ENCODE results near the gene FDCSP.
"Not testable (repeated sequence)": the region's sequence is repeated elsewhere in the genome, so short reads cannot be mapped to it uniquely, and the experiment has no call there.

The FDCSP gene

DNA sequence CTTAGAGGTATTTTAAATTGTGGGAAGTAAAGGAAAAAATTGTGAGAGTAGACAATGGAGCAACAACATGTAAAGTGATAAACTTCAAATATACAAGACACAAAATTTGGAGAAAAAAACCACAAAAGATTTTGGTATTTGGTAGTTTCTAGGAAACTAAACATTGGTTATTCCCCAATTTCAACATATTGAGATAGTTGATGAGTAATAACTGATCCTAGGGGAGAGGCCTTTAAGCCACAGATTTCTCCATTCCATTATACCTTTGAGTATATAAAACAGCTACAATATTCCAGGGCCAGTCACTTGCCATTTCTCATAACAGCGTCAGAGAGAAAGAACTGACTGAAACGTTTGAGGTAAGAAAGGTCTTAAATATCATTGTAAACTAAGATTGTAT, at the start of gene FDCSP:
Gene FDCSP (plus strand): TSS at position 301 of the 400 bp plus-strand sequence. CDS start 5,071 bp downstream, outside the sequence.
- no peak for DNase-seq (ENCODE audit: low spot score)

DNA sequence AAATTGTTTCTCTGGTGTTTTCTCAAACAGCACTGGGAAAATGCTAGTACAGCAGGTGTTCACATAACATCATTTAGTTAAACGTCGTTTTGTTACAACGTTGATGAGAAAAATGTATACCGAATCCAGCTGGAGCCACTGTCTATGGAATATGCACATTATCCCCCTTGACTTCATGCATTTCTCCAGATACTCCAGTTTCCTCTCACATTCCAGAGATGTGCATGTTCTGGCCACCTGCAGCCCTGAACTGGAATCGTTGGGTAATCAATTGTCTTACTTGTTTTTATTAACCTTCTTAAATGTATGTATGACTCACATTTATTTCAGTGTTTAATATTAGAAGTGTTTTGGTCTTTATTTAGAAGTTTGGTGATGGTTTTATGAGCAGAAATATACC, 48.8 kb upstream of the FDCSP start:
- no peak for DNase-seq (ENCODE audit: low spot score)

DNA sequence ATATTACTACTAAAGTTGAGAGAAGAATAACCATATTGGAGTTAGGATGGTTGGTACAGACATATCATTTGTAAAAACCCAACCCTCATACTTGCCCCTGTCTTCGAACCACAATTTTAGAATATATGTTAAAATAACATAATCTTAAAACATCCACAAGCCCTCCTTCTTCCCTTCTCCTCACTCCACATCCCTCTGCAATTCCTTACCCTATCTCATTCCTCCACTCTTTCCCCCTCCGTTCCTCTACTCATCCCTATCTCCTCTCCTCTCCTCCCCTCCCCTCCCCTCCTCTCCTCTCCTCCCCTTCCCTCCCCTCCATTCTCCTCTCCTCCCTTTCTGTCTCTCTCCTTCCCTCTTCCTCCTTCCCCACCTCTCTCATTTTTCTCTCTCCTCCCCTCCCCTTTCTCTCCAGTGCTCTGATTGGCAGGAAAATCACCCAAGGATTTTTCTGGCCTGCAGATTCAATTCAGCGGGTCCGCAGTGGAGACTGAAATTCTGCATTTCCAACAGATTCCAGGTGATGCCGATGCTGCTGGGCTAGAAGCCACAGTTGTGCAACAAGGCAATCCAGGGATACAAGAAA, 47.8 kb upstream of the FDCSP start:
- no peak for DNase-seq (ENCODE audit: low spot score)

GRCh38 chr4:70179811-70180210, 46.1 kb upstream of the FDCSP start:
- no peak for DNase-seq (ENCODE audit: low spot score)

DNA sequence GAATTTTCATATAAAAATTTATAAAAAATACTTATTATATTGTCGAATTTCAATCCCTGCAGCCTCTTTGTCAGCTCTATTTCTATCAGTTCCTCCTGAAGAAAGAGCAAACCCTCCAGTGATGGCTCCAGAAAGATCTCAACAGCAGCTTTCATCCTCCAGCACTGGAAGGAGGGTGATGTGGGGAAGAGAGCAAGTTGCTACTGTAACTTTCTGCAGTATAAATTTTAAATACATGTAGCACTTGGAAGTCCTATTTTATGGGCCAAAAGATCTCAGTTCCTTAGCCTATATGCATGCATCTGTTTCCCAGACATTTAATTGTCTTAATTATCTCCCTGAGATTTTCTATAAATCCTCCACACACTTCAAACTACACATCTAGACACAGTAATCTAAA, 44.1 kb upstream of the FDCSP start:
- no peak for DNase-seq (ENCODE audit: low spot score)

DNA sequence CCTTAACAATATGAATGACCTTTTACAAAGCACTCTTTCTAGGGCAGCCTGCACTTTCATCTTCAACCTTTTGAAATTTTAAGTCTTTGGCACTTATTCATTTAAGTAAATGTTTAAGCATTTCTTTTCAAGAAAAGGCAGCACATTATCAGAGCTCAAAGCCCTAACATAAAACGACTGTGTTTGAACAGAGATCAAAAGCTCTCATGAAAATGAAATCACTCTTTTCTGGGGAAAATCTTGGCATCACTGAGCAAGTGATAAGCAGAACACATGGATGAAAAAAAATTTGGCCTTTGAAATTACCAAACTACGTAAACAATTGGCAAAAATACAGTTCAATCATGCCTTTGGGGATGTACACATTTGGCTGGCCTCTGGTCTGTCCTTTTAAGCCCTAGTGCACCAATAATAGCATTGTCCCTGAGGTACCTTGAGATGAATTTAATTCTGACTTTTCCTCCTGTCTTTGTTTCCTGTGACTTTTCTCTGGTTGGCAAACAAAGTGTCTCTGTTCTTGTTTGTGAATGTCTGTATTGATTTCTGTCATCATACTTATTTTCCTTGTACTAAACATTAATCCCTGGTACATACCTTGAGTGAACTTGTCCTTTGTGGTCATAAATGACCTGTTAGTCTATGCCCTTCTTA, 43.3 kb upstream of the FDCSP start:
- no peak for DNase-seq (ENCODE audit: low spot score)

DNA sequence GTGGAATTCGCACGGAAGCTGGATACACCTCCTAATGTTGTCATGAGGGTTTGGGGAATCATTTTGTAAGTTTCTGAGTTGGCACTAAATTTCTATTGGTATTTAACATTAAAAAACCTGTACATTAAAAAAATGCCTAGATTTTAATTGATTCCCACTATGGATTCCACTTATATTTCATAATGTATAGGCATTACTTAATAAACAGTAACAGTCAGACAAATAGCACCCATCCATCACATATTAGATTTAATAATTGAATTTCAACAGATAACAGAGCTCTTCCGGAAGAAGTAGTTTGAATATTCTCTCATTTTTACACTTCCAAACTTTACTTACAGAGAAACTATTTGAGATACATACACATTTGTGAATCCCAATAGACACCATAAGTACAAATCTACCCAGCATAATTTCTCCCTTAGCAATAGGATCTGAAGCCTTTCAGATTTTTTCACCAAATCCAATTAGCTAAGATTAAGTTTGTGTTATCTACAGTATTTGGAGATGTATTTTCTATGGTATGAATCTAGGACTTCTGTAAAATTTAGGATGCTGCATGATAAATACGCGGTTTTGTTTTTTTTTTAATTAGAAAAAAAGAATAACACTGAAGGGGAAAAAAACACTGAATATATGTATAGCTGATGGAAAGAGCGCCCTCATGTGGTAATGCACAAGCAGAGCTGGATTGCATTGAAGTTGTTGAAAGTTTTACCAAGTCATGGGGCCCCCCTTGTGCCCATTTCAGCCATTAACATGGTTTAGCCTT, 42.6 kb upstream of the FDCSP start:
- peak; percentile 14 for DNase-seq (ENCODE audit: low spot score)

DNA sequence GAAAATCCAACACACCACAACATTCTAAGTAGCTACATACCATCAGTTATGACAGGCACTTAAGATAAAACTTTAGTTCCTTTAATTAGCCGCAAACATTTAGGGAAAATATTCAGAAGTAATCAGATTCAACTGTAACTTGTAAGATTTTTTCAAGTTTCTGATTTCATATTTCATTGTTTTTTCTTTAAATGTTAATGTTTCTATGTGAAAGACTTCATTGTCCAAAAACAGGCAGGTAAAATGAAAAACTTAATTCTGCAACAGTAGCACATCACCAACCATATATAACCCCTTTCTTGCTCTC, 42.0 kb upstream of the FDCSP start:
- DNase-seq (ENCODE audit: low spot score): no peak

GRCh38 chr4:70187216-70187615, 38.7 kb upstream of the FDCSP start:
- no peak for DNase-seq (ENCODE audit: low spot score)

DNA sequence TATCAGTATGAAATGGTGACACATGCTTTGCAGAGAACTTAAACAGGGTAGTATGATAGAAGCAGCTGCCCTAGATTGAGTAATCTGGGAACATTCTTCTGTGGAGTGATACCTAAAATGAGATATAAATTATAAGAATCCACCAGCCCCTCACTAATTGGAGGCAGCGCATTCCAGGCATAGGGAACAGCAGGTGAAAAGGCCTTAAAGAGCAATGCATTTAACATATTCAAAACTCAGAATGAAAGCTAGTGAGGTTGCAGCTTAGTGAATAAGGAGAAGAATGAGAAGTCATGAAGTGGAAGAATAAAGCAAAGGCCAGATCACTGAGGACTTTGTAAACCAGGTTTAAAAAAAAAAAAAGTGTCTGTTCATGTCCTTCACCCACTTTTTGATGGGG, 35.3 kb upstream of the FDCSP start:
- no peak for DNase-seq (ENCODE audit: low spot score)

- DNase-seq (ENCODE audit: low spot score): no peak
Observed at GRCh38 chr4:70191647-70192046, 34.3 kb upstream of the FDCSP start.

DNA sequence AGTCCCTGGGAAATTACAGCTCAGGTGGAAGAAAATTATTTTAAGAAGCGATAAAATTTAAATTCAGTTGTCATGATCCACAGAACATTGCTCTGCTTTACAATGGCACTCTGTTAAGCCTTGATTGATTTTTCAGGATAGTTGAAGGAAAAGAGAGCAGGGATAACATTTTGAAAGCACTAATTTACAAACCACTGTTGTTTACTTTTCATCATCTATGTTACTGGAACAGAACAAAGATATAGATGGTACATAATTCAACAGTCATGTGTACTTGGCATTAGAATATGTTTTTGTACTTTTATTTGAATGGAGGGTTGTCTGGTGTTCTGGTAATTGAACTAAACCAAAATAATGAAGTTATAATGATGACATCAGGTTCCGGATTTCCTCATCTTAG, 33.0 kb upstream of the FDCSP start:
- DNase-seq (ENCODE audit: low spot score): no peak

- DNase-seq (ENCODE audit: low spot score): no peak
Observed at GRCh38 chr4:70195425-70195824, 30.5 kb upstream of the FDCSP start, which contains the start of gene ODAM. Gene ODAM (plus strand): TSS chr4:70195725. CDS start chr4:70196544, 819 bp downstream.

- DNase-seq (ENCODE audit: low spot score): no peak
Observed at GRCh38 chr4:70196857-70197256, 29.1 kb upstream of the FDCSP start.

DNA sequence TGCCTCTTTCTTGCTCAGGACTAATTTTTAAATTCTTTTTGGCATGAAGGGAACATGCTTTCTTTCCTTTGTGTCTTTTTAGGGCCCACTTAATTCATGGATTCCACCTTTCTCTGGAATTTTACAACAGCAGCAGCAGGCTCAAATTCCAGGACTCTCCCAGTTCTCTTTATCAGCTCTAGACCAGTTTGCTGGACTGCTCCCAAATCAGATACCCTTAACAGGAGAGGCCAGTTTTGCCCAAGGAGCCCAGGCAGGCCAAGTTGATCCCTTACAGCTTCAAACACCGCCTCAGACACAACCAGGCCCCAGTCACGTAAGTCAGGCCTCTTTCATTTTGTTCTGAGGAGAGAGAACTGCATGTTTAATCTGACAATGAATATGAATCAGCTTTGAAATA, 28.1 kb upstream of the FDCSP start:
- DNase-seq (ENCODE audit: low spot score): no peak

DNA sequence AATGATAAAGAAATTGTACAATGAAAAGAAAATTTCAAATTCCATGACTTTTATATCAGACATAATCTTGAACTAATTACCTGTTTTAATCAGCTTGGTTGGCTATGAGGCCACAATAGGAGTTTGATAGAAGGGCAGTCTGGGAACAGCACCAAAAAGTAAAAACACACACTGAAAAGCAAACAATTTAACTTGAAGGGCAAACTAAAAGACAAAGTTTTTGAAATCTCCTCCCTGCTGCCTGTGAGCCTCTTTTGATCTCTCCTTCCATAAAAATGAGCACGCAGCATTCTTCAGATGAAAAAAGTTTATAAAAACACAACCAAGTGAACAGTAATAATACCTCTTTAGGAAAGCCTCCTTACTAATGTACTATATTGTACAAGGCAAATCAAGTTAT, 22.3 kb upstream of the FDCSP start:
- DNase-seq (ENCODE audit: low spot score): no peak

DNA sequence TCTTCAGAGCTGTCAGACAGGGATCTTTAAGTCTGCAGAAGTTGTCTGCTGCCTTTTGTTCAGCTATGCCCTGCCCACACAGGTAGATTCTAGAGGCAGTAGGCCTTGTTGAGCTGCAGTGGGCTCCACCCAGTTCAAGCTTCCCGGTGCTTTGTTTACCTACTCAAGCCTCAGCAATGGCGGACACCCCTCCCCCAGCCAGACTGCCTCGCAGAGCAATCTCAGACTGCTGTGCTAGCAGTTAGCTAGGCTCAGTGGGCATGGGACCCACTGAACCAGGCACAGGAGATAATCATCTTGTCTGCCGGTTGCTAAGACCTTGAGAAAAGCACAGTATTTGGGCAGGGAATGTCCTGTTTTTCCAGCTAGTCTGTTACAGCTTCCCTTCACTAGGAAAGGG, 13.2 kb upstream of the FDCSP start:
- not testable (repeated sequence) for DNase-seq (ENCODE audit: low spot score)

DNA sequence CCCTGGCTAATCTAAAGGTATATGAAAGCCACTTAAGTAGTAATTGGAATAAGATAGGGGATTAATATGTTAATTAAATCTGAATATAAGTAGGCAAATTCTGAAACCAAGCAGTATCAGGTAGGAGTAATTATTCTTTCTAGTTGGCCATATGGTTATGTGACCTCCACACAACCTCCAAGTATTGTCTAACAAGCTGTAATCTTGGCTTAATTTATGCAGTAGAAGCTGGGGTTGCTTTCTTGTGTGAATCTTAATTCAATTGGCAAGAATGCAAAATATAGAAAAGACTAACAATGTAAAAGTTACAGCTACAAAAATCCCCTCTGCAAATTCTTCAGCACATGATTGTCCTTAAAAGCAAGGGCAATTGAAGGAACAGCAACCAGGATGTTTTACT, 9.8 kb upstream of the FDCSP start:
- not testable (repeated sequence) for DNase-seq (ENCODE audit: low spot score)

GRCh38 chr4:70216550-70216949, 9.4 kb upstream of the FDCSP start:
- DNase-seq (ENCODE audit: low spot score): not testable (repeated sequence)

GRCh38 chr4:70221389-70221788, 4.5 kb upstream of the FDCSP start:
- DNase-seq (ENCODE audit: low spot score): not testable (repeated sequence)

DNA sequence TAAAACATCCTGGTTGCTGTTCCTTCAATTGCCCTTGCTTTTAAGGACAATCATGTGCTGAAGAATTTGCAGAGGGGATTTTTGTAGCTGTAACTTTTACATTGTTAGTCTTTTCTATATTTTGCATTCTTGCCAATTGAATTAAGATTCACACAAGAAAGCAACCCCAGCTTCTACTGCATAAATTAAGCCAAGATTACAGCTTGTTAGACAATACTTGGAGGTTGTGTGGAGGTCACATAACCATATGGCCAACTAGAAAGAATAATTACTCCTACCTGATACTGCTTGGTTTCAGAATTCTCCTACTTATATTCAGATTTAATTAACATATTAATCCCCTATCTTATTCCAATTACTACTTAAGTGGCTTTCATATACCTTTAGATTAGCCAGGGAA, 4.1 kb upstream of the FDCSP start:
- not testable (repeated sequence) for DNase-seq (ENCODE audit: low spot score)

DNA sequence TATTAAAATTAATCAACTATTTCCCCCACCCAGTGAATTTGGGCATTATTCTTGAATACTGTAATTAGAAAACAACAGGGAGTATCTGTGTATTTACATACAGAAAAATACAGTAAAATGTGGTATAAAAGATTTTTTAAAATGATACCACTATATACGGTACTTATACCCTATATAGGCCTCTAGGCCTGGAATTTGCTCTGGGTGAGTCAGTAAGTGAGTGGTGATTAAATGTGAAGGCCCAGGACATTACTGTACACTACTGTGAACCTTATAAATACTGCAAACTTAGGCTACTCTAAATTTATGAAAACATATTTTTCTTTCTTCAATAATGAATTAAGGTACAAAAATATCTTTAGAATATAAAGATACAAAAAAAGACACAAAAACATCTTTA, 10.2 kb downstream of the FDCSP start:
- no peak for DNase-seq (ENCODE audit: low spot score)

- no peak for DNase-seq (ENCODE audit: low spot score)
Observed at GRCh38 chr4:70239131-70239883, 13.4 kb downstream of the FDCSP start.

Data from SW480 (cell line).